Type B pancreatic cell (in vitro differentiated cells): ENCODE data around the gene DENND1B. TPM values are rescaled to one million over a fixed set of nuclear protein-coding genes. Genes with fewer than 3 reads are reported as not detected.
A peak's percentile ranks its signal among the peaks of the same experiment; 100 is the strongest.
"Not testable (repeated sequence)": the region's sequence is repeated elsewhere in the genome, so short reads cannot be mapped to it uniquely, and the experiment has no call there.

Experiments
- DNase-seq: peaks from one replicate; pipeline ENCODE4 v3.0.0; 2021; ENCODE audit warnings: mixed read lengths; ENCODE audit not compliant: unreplicated experiment; ENCODE audit errors: extremely low spot score
- H3K27ac Mint-ChIP-seq: 2 replicates; pipeline ENCODE4 v1.8.0; 2021; ENCODE audit warnings: mild to moderate bottlenecking, mixed read lengths
- H3K27me3 Mint-ChIP-seq: 2 replicates; pipeline ENCODE4 v1.8.0; 2021; ENCODE audit warnings: mixed read lengths
- H3K36me3 Mint-ChIP-seq: 2 replicates; pipeline ENCODE4 v1.8.0; 2021; ENCODE audit warnings: mixed read lengths
- H3K4me1 Mint-ChIP-seq: one replicate; pipeline ENCODE4 v1.8.0; 2021; ENCODE audit warnings: mixed read lengths; ENCODE audit not compliant: unreplicated experiment
- H3K4me3 Mint-ChIP-seq: 2 replicates; pipeline ENCODE4 v1.8.0; 2021; ENCODE audit warnings: mild to moderate bottlenecking, mixed read lengths
- H3K9me3 Mint-ChIP-seq: 2 replicates; pipeline ENCODE4 v1.8.0; 2021; ENCODE audit warnings: mixed read lengths
- total RNA-seq: library from RNA; stranded (reverse); gene quantifications from 2 replicates; pipeline ENCODE4 v1.2.1, GENCODE V29; 2021; ENCODE audit warnings: low replicate concordance
- TF ChIP-seq, protein P1 (sequence below): fragments of 200-600 bp; sonication (generic); conservative IDR thresholded peaks from 2 replicates; pipeline ENCODE4 v1.5.0; 2021; ENCODE audit warnings: antibody characterized with exemption, mild to moderate bottlenecking

DENND1B gene
- total RNA-seq, 1 donor from 2014 or later = 8.7 TPM

DNA sequence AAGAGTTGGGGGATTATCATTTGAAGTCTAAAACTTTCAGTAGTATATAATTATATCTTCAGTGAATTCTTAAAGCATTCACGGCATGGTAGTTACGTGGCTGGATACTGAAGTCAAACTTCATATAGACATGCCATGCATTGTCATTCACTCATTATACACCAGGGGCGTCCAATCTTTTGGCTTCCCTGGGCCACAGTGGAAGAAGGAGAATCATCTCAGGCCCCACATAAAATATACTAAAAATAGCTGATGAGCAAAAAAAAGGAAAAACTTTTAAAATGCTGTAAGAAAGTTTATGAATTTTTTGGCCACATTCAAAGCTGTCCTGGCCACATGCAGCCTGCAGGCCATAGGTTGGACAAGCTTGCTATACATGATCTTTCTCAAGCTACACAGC is 43.8 kb downstream of the DENND1B start:
- DNase-seq = no peak
- Mint-ChIP-seq H3K36me3 (no peaks in the 10 kb centered on the region), H3K9me3 (peaks cover under 1% of the 10 kb centered on the region), H3K4me1 (peaks cover 8% of the 10 kb centered on the region), H3K4me3 (no peak overlapping the region), H3K27me3 (no peaks in the 10 kb centered on the region), H3K27ac (no peak overlapping the region)
- TF ChIP-seq, protein P1, sequence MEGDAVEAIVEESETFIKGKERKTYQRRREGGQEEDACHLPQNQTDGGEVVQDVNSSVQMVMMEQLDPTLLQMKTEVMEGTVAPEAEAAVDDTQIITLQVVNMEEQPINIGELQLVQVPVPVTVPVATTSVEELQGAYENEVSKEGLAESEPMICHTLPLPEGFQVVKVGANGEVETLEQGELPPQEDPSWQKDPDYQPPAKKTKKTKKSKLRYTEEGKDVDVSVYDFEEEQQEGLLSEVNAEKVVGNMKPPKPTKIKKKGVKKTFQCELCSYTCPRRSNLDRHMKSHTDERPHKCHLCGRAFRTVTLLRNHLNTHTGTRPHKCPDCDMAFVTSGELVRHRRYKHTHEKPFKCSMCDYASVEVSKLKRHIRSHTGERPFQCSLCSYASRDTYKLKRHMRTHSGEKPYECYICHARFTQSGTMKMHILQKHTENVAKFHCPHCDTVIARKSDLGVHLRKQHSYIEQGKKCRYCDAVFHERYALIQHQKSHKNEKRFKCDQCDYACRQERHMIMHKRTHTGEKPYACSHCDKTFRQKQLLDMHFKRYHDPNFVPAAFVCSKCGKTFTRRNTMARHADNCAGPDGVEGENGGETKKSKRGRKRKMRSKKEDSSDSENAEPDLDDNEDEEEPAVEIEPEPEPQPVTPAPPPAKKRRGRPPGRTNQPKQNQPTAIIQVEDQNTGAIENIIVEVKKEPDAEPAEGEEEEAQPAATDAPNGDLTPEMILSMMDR = peak; percentile 52

DNA sequence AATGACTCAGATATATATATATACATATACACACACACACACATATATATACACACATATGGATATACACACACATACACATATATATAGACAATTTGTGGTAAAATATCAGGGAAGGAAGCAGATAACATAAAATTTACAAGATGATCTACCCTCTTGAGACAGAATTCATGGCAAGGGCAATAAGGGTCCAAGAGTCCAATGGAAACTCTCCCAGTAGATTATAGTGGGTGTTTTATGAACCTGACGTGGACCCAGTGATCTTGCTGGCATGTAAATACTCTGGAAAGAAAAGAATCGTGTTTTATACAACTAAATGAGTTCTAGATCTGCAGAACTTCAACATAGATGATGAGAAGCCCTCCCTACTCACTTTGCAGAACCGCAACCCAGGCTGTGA is 49.3 kb downstream of the DENND1B start:
- Mint-ChIP-seq H3K4me1 (no peaks in the 10 kb centered on the region), H3K27me3 (no peaks in the 10 kb centered on the region), H3K27ac (no peak overlapping the region), H3K9me3 (peaks cover 10% of the 10 kb centered on the region), H3K36me3 (peaks cover 6% of the 10 kb centered on the region), H3K4me3 (no peak overlapping the region)
- no peak for DNase-seq
- TF ChIP-seq, protein P1 = no peak

DNA sequence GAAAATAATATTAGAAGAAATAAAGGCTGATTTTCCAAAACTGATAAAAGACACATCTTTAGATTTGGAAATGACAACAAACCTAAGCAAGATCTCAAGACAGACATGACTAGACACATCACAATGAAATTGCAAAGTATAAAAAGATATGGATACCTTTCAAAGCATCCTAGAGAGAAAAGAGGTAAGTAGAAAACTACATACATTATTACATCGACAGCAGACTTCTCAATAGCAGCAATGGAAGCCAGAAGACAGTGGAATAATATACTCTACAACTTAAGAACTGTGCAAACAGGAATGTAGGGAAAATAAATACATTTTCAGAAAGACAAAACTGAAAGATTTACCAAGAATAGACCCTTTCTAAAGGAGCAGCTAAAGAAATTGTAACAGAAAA is 50.2 kb downstream of the DENND1B start:
- Mint-ChIP-seq H3K9me3 (peaks cover 10% of the 10 kb centered on the region), H3K27ac (no peak overlapping the region), H3K4me3 (no peak overlapping the region), H3K36me3 (peaks cover 6% of the 10 kb centered on the region), H3K4me1 (no peaks in the 10 kb centered on the region), H3K27me3 (no peaks in the 10 kb centered on the region)
- TF ChIP-seq, protein P1 = no peak
- no peak for DNase-seq

DNA sequence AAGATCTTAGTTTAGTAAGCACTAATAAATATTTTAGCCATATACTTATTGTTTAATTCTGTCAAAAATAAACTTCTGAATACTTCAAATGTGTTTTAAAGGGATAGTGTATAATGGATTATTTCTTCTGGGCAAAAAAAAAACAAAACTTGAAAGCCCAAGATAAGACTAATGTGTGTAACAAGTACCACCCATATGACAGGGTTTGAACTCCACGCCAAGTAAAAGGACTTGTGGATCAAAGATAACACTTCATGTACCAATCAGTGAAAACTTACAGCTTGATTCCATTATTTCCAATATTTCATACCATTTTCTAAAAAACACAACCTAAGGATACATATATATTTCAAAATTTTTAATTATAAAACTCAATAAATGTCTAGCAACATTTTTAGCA is 59.5 kb downstream of the DENND1B start:
- no peak overlapping the region for H3K4me3 Mint-ChIP-seq
- no peak overlapping the region for H3K27ac Mint-ChIP-seq
- no peaks in the 10 kb centered on the region for H3K9me3 Mint-ChIP-seq
- H3K4me1 Mint-ChIP-seq = no peaks in the 10 kb centered on the region
- no peak for DNase-seq
- H3K36me3 Mint-ChIP-seq = no peaks in the 10 kb centered on the region
- TF ChIP-seq, protein P1 = no peak
- H3K27me3 Mint-ChIP-seq = no peaks in the 10 kb centered on the region

DNA sequence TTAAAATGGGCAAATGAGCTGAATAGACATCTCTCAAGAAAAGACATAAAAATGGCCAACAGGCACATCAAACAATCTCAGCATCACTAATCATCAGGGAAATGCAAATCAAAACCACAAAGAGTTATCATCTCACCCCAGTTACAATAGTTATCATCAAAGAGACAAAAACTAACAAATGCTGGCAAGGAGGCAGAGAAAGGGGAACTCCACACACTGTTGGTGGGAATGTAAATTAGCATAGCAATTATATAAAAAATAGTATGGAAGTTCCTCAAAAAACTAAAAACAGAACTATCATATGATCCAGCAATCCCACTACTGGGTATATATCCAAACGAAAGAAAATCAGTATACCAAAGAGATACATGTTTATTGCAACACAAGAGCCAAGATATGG is 68.7 kb downstream of the DENND1B start:
- Mint-ChIP-seq H3K4me1 (no peaks in the 10 kb centered on the region), H3K9me3 (no peaks in the 10 kb centered on the region), H3K4me3 (no peak overlapping the region), H3K27me3 (no peaks in the 10 kb centered on the region), H3K27ac (no peak overlapping the region), H3K36me3 (no peaks in the 10 kb centered on the region)
- TF ChIP-seq, protein P1 = no peak
- no peak for DNase-seq

DNA sequence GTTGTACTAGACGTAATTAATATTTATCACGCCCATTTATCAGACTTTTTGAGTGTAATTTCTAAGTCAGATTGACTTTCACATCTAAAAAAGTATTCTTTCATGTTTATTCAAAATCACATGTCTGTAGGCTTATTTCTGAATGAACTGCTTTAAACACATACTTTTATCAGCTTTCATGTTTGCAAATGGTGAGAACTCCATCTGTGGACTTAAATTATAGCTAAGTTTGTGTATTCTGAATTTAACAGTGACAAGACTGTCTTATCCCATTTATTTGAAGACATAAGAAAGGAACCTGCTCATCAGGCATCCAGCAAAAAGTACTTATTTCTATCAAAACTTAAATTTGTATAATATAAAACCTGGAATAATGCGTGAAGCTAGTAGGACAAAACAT is 69.3 kb downstream of the DENND1B start:
- no peaks in the 10 kb centered on the region for H3K36me3 Mint-ChIP-seq
- DNase-seq = no peak
- no peaks in the 10 kb centered on the region for H3K27me3 Mint-ChIP-seq
- no peaks in the 10 kb centered on the region for H3K4me1 Mint-ChIP-seq
- H3K4me3 Mint-ChIP-seq = no peak overlapping the region
- H3K9me3 Mint-ChIP-seq = no peaks in the 10 kb centered on the region
- TF ChIP-seq, protein P1 = no peak
- H3K27ac Mint-ChIP-seq = no peak overlapping the region

DNA sequence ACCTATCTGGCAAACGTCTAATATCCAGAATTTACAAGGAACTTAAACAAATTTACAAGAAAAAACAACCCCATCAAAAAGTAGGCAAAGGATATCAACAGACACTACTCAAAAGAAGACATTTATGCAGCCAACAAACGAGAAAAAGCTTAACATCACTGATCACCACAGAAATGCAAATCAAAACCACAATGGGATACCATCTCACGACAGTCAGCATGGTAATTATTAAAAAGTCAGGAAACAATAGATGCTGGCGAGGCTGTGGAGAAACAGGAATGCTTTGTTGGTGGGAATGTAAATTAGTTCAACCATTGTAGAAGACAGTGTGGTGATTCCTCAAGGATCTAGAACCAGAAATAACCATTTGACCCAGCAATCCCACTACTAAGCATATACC is 74.6 kb downstream of the DENND1B start:
- not testable (repeated sequence) for H3K4me3 Mint-ChIP-seq, H3K4me1 Mint-ChIP-seq, H3K9me3 Mint-ChIP-seq, DNase-seq, H3K36me3 Mint-ChIP-seq, H3K27me3 Mint-ChIP-seq, H3K27ac Mint-ChIP-seq
